Fibroblast of peridontal ligament (primary cell): ENCODE measurements around the gene MRI1.
A peak's percentile ranks its signal among the peaks of the same experiment; 100 is the strongest.
"Not testable (repeated sequence)": the region's sequence is repeated elsewhere in the genome, so short reads cannot be mapped to it uniquely, and the experiment has no call there.

Experiments
- DNase-seq: peaks from one replicate; pipeline ENCODE4 v3.0.0-alpha.2; 2010; ENCODE audit errors: extremely low read depth

MRI1 gene

DNA sequence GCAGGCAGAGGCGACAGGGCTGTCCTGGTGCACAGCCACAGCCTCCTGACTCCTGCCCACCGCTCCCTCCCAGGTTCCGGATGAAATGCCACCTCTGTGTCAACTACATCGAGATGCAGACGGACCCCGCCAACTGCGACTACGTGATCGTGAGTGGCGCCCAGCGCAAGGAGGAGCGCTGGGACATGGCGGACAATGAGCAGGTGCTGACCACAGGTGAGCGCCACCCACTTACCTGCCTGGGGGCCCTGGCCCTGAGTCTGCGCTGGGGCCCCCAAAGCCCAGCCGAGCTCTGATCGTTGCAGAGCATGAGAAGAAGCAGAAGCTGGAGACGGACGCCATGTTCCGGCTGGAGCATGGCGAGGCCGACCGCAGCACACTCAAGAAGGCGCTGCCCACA lies 5.5 kb upstream of the MRI1 start:
- DNase-seq: no peak

DNA sequence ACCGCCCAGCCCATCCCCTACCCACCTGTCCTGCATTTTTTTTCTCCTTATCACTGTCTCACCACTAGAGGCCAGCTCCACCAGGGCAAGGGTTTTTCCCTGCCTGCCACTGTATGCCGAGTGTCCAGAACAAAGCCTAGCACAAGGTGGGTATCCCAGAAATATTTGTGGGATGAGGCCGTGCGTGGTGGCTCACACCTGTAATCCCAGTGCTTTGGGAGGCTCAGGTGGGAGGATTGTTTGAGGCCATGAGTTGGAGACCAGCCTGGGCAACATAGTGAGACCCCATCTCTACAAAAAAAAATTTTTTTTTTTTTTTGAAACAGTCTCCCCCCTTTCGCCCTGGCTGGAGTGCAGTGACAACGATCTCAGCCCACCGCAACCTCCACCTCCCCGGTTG lies 2.9 kb upstream of the MRI1 start:
- no peak for DNase-seq

DNA sequence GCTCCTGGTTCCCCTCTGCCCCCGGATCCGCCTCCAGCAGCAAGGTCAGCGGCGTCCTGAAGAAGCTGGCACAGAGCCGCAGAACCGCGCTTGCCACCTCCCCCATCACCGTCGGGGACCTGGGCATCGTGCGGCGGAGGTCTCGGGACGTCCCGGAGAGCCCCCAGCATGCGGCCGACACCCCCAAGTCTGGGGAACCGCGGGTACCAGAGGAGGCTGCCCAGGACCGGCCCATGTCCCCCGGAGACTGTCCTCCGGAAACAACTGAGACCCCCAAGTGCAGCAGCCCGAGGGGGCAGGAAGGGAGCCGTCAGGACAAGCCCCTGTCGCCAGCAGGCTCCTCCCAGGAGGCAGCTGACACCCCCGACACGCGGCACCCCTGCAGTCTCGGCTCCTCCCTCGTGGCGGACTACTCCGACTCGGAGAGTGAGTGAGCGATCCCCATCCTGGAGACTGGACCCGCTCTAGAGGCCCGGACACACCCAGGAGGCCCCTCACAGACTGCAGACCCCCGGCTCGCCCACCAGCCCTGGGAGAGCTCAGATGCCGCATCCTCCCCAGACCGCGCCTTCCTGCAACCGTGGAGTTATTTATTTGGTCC lies 1.6 kb upstream of the MRI1 start:
- no peak for DNase-seq

- no peak for DNase-seq
These were observed 1.1 kb upstream of the MRI1 start for GRCh38 chr19:13763265-13763664.

DNA sequence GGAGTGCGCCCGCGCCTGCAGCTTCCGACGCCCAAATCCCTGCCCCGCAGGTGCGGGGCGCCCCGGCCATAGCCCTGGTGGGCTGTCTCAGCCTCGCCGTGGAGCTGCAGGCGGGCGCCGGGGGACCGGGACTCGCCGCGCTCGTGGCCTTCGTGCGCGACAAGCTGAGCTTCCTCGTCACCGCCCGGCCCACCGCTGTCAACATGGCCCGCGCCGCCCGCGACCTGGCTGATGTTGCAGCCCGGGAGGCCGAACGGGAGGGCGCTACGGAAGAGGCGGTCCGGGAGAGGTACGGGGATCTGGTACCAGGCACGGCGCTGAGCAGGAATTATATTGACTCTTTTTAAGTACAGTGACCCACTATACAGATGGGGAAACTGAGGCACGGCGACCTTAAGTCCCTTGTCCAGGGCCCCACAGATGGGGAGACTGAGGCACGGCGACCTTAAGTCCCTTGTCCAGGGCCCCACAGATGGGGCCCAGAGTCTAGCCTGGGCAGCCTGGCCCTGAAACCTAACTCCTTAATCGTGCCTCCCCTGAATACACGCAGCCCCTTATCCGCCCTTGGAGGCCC lies 586 bp downstream of the MRI1 start:
- no peak for DNase-seq

- DNase-seq: no peak
These were observed 1.2 kb downstream of the MRI1 start for GRCh38 chr19:13765395-13766094.

GRCh38 chr19:13766095-13766481 lies 1.8 kb downstream of the MRI1 start:
- DNase-seq: no peak

- DNase-seq: no peak
These were observed 4.2 kb downstream of the MRI1 start for GRCh38 chr19:13768510-13768909.

- no peak for DNase-seq
These were observed 5.8 kb downstream of the MRI1 start for GRCh38 chr19:13770013-13770635.

DNA sequence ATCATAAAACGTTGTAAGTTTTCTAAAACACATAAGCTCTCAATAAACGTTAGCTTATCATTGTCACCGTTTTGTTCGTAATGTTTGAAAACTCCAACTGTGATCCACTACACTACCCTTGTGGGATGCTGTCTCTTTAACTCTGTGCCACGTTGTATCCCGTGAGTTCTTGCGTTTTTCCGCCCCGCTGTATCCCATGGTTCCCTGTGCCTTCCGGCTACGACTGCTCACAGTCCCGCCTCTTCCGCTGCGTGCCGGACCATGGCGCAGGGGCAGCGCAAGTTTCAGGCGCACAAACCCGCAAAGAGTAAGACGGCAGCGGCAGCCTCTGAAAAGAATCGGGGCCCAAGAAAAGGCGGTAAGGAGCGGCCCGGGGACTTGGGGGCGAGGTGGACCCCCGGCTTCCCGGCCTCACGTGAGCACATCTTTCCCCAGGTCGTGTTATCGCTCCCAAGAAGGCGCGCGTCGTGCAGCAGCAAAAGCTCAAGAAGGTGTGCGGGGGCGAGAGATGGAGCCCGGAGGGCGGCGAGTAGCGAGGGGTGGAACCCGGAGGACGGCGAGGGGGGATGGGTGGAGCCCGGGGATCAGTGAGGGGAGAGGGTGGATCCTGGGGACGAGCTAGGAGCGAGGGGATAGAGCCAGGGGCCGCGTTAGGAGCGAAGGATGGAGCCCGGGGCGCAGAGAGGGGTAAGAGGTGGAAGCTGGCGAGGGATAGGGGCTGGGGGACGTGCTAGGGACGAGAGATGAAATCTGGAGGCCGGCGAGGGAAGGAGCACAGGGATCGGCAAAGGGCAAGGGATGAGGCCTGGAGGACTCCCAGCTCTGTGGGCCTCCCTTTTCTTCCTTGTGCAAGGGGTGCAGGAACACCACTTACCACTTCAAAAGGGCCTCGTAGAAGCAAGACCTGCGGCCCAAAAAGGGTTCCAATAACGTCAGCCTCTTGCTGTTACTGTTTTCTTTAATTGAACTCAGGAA lies 10.2 kb downstream of the MRI1 start, which contains the start of gene C19orf53:
Gene C19orf53, plus strand, starts transcription at position 240 of the 975 bp plus-strand sequence. Its CDS starts 22 bp downstream, at position 262.
- peak; percentile 93 for DNase-seq

DNA sequence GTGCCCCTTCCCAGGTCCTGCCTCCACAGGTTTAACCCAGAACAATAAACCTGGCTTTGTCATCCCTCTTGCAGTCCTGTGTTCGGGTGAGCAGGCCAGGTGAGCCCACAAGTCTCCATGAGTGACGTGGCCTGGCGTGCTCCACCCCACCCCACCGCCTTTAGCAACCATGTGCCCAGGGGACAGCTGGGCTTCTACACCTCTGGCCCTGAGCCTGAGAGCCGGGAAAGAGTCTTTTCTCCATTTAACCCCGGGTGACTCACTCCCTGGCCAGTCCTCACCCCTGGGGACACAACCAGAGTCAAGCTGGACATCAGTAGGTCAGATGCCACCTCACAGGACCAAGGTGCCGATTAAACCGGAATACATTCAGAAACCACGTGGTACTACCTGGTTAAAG lies 14.1 kb downstream of the MRI1 start:
- DNase-seq: no peak

- DNase-seq: no peak
These were observed 14.5 kb downstream of the MRI1 start for GRCh38 chr19:13778847-13779246.

DNA sequence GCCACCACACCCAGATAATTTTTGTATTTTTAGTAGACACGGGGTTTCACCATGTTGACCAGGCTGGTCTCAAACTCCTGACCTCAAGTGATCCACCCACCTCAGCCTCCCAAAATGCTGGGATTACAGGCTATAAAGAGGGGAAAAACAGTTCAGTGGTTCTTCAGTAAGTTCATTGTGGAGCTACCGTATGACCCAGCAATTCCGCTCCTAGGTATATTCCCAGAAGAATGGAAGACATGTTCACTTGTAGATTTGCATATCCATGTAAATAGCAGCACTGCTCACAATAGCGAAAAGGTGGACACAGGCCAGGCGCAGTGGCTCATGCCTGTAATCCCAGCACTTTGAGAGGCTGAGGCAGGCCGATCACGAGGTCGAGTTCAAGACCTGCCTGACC lies 15.5 kb downstream of the MRI1 start:
- DNase-seq: not testable (repeated sequence)

- peak; percentile 92 for DNase-seq
These were observed 17.2 kb downstream of the MRI1 start for GRCh38 chr19:13781547-13781946.

GRCh38 chr19:13782537-13782936 lies 18.2 kb downstream of the MRI1 start:
- no peak for DNase-seq

DNA sequence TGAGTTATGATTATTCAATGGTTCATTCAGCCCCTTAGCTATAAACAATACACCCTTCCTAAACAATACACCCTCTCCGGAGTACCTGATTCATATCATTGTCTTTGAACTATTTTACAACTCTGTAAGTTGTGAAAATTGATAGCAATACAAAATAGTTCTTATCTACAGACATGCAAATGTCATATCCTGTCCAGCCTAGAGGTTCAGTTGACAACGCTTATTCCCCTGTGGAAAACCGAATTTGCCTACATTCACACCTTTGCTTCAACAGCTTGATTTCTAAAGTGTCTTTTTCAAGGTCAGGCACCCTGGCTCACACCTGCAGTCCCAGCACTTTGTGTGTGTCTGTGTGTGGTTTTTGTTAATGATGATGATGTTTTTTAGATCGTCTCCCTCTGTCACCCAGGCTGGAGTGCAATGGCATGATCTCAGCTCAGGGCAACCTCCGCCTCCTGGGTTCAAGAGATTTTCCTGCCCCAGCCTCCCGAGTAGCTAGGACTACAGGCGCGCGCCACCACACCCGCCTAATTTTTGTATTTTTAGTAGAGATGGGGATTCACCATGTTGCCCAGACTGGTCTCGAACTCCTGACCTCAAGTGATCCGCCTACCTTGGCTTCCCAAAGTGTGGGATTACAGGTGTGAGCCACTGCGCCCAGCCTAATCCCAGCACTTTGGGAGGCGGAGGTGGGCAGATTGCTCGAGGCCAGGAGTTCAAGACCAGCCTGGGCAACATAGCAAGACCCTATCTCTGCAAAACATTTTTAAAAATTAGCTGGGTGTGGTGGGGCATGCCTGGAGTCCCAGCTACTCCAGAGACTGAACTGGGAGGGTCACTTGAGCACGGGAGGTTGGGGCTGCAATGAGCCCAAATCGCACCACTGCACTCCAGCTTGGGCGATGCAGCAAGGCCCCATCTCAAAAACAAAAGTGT lies 19.5 kb downstream of the MRI1 start:
- DNase-seq: no peak

DNA sequence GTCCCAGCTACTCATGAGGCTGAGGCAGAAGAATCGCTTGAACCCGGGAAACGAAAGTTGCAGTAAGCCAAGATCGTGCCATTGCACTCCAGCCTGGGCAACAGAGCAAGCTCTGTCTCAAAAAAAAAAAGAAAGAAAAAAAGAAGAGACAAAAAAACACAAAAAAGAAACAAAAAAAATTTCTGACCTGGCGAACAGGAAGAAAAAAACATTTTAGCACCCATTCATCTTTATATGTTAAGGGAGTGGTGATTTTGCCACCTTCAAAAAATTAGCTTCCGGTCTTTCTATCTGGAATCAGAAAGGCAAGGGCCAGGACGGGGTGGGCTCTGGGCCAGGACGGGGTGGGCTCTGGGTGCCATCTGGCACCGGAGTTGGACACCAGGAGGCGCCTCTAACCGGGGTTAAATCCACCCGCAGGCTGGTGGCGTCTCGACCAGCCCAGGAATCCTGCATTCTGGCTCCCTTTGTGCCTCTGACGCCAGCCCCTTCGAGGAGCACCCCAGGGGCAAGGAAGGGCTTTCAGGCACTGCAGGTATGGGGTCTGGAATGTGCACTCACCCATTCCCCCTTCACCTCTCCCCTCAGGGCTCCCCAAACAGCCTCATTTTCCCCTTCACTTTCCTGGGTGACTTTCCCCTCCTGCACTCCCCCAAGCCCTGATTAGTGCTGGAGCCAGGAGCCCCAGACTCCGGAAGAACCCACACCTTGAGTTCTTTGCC lies 20.6 kb downstream of the MRI1 start:
- DNase-seq: peak; percentile 69

- peak; percentile 88 for DNase-seq
These were observed 24.7 kb downstream of the MRI1 start for GRCh38 chr19:13788991-13789390.

GRCh38 chr19:13790354-13790753 lies 26.0 kb downstream of the MRI1 start:
- DNase-seq: no peak

DNA sequence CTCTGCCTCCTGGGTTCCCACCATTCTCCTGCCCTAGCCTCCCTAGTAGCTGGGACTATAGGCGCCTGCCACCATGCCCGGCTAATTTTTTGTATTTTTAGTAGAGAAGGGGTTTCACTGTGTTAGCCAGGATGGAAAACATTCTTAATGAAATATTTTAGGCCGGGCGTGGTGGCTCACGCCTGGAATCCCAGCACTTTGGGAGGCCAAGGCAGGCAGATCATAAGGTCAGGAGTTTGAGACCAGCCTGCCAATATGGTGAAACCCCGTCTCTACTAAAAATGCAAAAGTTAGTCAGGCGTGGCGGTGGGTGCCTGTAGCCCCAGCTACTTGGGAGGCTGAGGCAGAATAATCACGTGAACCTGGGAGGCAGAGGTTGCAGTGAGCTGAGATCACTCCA lies 29.0 kb downstream of the MRI1 start:
- not testable (repeated sequence) for DNase-seq
